ENCODE measurements around the gene ITGB8.

Gene ITGB8

DNA sequence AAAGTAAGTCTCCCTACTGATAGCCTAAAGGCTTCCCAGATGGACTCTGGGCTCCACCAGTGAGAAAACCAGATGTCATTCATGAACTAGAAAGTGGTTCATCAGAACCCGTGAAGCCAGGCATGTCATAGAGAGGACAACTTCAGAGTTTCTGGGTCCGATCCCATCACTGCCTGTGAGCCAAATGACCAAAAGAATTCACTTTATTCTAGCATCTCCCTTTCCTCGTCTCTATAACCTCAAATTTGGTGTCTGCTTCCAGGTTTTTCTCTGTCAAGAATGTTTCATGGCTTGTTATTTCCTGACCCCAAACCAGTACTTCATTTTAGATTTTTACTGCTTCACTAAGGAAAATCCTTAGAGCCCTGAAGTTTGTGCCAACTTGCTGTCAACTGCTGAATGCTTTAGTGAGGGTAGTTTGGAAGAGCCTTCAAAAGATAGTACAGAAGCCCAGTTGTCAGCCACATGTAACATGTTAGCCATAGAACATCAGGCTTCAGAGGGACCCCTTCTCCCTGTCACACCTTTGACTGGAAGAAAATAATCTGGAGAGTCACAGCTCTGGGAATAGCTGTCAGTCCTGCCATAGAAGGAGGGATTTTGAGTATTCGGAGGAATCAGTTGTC is 34.0 kb downstream of the ITGB8 start:
- TF ChIP-seq, protein P1, sequence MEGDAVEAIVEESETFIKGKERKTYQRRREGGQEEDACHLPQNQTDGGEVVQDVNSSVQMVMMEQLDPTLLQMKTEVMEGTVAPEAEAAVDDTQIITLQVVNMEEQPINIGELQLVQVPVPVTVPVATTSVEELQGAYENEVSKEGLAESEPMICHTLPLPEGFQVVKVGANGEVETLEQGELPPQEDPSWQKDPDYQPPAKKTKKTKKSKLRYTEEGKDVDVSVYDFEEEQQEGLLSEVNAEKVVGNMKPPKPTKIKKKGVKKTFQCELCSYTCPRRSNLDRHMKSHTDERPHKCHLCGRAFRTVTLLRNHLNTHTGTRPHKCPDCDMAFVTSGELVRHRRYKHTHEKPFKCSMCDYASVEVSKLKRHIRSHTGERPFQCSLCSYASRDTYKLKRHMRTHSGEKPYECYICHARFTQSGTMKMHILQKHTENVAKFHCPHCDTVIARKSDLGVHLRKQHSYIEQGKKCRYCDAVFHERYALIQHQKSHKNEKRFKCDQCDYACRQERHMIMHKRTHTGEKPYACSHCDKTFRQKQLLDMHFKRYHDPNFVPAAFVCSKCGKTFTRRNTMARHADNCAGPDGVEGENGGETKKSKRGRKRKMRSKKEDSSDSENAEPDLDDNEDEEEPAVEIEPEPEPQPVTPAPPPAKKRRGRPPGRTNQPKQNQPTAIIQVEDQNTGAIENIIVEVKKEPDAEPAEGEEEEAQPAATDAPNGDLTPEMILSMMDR (conservative IDR thresholded peaks at IDR 0.05; ENCODE audit: control insufficient read depth, insufficient read depth, low read depth, low read length): no peak
- no peak for DNase-seq (ENCODE audit: low read depth)
- no peak overlapping the region for H3K4me3 ChIP-seq (ENCODE audit: control insufficient read depth, low read depth, low read length)

DNA sequence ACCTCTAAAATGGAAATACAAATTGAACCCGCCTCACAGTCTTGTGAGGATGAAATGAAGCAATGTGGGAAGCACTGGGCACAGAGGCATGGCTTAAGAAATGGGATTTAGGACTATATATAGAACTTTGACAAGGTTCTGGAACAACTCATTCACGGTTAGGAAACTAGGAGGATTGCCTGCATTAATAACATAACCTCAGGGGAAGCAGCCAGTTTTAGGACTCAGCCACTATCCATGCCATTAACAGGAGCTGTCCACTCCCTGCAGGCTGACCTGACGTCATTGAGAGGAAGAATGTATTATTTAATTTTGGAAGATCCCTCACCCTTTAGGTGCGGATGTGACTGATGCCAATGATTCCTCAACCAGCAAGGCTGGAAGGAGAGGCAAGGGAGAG is 34.8 kb downstream of the ITGB8 start:
- DNase-seq (ENCODE audit: low read depth): no peak

DNA sequence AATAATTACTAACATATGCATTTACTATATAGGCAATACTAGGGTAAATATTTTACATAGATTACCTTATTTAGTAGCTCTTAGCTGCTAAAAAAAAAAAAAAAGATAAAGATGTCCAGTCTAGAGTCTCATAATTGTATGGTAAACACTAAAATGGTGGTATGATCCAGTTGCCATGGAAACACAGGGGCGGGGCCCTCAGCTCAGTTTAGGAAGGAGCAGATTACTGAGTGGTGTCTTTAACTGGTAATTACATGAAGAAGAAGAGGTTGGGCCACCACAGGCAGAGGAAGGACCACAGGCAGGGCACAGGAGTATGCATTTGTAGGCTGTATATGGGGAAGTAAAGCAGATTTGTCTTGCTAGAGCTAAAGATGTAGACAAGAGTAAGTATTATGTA is 43.7 kb downstream of the ITGB8 start:
- TF ChIP-seq, protein P1 (conservative IDR thresholded peaks at IDR 0.05; ENCODE audit: control insufficient read depth, insufficient read depth, low read depth, low read length): no peak
- no peak overlapping the region for H3K4me3 ChIP-seq (ENCODE audit: control insufficient read depth, low read depth, low read length)
- no peak for DNase-seq (ENCODE audit: low read depth)

More for the DNA sequence above, 34.8 kb downstream of the ITGB8 start:
- H3K4me3 ChIP-seq (ENCODE audit: control insufficient read depth, low read depth, low read length): no peak overlapping the region
- TF ChIP-seq, protein P1 (conservative IDR thresholded peaks at IDR 0.05; ENCODE audit: control insufficient read depth, insufficient read depth, low read depth, low read length): no peak

DNA sequence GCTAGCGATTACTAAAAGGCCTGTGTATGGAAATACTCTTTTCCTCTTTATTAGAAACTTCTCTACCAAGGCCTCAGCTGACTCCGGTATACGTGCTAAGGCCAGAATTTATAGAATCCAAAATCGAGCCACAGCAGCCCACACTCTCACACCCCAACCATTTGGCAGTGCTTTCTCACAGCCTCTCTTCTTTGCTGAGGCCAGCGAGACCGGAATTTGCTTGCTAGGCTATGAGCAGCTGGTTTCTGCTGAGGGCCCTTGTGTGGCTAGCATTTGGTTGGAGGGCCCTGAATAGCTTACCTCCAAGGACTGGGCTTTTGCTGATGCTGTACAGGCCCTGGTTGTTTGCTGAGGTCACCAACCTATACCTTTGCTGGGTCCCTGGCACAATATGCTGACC is 46.1 kb downstream of the ITGB8 start:
- TF ChIP-seq, protein P1 (conservative IDR thresholded peaks at IDR 0.05; ENCODE audit: control insufficient read depth, insufficient read depth, low read depth, low read length): no peak
- H3K4me3 ChIP-seq (ENCODE audit: control insufficient read depth, low read depth, low read length): no peak overlapping the region
- DNase-seq (ENCODE audit: low read depth): no peak

DNA sequence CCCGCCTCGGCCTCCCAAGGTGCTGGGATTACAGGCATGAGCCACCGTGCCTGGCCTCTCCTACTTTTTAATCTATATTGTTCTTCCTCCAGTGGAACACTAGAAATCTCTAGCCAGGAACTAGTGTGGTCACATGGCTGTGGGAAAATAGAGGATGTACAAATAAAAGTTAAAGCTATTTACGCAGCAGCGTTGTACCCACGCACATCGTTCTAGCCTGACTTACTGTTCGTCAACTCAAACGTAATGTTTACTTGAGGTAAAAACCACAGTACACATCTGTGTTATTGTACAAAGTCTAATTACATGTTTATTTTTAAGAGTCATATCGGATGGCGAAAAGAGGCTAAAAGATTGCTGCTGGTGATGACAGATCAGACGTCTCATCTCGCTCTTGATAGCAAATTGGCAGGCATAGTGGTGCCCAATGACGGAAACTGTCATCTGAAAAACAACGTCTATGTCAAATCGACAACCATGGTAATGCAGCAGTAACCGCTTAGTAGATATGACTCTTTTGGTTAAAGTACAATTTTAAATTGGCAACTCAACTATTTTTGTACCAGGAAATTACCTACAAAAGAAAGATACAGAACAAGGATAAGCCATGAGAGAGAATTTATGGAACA is 50.8 kb downstream of the ITGB8 start:
- TF ChIP-seq, protein P1 (conservative IDR thresholded peaks at IDR 0.05; ENCODE audit: control insufficient read depth, insufficient read depth, low read depth, low read length): no peak
- DNase-seq (ENCODE audit: low read depth): no peak
- no peak overlapping the region for H3K4me3 ChIP-seq (ENCODE audit: control insufficient read depth, low read depth, low read length)

DNA sequence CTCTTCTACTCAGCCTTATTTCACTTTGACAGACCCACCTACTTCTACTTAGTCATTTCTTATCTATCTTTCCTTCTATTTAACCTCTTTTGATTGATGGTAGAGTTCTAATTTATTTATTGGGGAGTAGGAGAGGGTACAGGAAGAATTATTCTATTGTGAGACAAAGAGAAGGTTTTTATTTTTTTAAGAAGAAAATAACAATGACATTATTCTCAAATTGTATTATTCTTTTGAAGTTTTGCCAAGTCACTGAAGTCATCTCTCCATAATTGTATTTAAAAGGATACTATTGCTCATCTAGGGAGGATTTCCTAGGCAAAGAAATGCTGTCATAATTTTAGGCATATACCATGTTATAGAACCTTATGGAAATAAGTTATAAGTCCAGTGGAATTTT is 52.7 kb downstream of the ITGB8 start:
- no peak for DNase-seq (ENCODE audit: low read depth)
- no peak overlapping the region for H3K4me3 ChIP-seq (ENCODE audit: control insufficient read depth, low read depth, low read length)
- TF ChIP-seq, protein P1 (conservative IDR thresholded peaks at IDR 0.05; ENCODE audit: control insufficient read depth, insufficient read depth, low read depth, low read length): no peak

All from fibroblast of mammary gland (primary cell).